NT2/D1 (cell line): ENCODE data around the gene BAZ1A.

Source experiments
- DNase-seq: peaks from one replicate; pipeline ENCODE4 v3.0.0-alpha.2; 2011; ENCODE audit warnings: low read depth, low spot score
- H3K27me3 ChIP-seq: 2 replicates; pipeline ENCODE4 v1.6.0; 2011; ENCODE audit warnings: mild to moderate bottlenecking; ENCODE audit not compliant: insufficient read length, insufficient read depth
- H3K36me3 ChIP-seq: 2 replicates; pipeline ENCODE4 v1.6.1; 2011; ENCODE audit warnings: mild to moderate bottlenecking, low read length, mixed read lengths; ENCODE audit not compliant: insufficient read depth, insufficient read length
- H3K4me1 ChIP-seq: 2 replicates; pipeline ENCODE4 v1.5.1; 2011; ENCODE audit not compliant: insufficient read depth, insufficient read length
- H3K4me3 ChIP-seq: 2 replicates; pipeline ENCODE4 v1.5.1; 2011; ENCODE audit warnings: low read depth; ENCODE audit not compliant: insufficient read length
- H3K9ac ChIP-seq: 2 replicates; pipeline ENCODE4 v1.6.0; 2011; ENCODE audit warnings: low read depth; ENCODE audit not compliant: insufficient read length
- H3K9me3 ChIP-seq: 2 replicates; pipeline ENCODE4 v1.5.1; 2011; ENCODE audit warnings: mild to moderate bottlenecking, low read length; ENCODE audit not compliant: insufficient read depth
- SUZ12 ChIP-seq: IDR thresholded peaks from 2 replicates; pipeline ENCODE4 v1.6.1; 2011; ENCODE audit not compliant: insufficient read length, insufficient read depth; ENCODE audit errors: extremely low read depth
- YY1 ChIP-seq: IDR thresholded peaks from 2 replicates; pipeline ENCODE4 v1.6.1; 2011; ENCODE audit not compliant: insufficient read length, insufficient read depth
- ZNF274 ChIP-seq: IDR thresholded peaks from 2 replicates; pipeline ENCODE4 v1.6.1; 2011; ENCODE audit warnings: mild to moderate bottlenecking, low read depth, low read length

The BAZ1A gene

DNA sequence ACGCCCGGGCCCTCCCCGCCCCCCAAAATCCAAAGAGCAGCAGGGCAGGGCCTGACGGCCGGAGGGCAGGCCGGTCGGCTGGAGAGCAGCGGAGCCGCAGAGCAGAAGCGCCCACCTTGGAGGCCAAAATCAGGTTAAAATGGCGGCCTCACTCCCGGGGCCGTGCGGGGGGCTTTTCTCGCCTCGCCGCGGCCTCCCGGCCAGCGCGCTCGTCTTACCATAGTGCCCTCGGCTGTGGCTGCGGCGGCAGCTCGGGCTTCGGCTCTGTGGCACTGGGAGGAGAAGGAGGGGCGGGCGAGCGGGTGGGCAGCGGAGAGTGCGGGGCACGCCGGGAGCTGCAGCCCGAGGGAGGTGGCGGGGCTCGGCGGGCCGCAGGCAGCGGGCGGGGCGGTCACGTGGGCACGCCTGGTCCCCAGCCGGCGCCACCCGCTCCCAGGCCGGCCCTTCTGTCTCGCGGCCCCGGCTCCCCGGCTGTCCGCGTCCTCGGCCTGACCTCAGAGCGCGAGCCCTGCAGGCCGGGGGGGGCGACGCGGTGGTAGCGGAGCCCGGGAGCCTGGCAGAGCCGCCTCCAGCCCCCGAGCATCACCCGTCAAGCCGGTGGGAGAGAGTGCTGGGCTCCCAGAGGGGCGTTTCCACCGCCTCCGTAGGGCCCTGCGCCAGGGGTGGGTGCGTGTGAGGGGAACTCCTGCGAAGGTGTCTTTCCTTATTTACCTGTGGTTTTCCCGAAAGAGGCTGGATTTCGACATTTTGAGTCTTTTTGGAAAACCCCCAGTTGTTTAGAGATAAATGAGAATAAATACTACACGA, 160.6 kb downstream of the BAZ1A start, which contains the start of gene CFL2:
Gene CFL2, minus strand, starts transcription at position 274 of the 807 bp plus-strand sequence. Its CDS starts 53 bp downstream, at position 221.
- peaks cover 28% of the 10 kb centered on the region for H3K36me3 ChIP-seq
- TF ChIP-seq YY1 (peak; percentile 22), ZNF274 (no peak)
- H3K9ac ChIP-seq = peak within 1 kb of the TSS; percentile 85
- peak within 1 kb of the TSS; percentile 71 for H3K4me3 ChIP-seq
- no peaks in the 10 kb centered on the region for H3K4me1 ChIP-seq
- peak; percentile 27 for DNase-seq
- no peaks in the 10 kb centered on the region for H3K9me3 ChIP-seq
- peaks cover 16% of the 10 kb centered on the region for H3K27me3 ChIP-seq

DNA sequence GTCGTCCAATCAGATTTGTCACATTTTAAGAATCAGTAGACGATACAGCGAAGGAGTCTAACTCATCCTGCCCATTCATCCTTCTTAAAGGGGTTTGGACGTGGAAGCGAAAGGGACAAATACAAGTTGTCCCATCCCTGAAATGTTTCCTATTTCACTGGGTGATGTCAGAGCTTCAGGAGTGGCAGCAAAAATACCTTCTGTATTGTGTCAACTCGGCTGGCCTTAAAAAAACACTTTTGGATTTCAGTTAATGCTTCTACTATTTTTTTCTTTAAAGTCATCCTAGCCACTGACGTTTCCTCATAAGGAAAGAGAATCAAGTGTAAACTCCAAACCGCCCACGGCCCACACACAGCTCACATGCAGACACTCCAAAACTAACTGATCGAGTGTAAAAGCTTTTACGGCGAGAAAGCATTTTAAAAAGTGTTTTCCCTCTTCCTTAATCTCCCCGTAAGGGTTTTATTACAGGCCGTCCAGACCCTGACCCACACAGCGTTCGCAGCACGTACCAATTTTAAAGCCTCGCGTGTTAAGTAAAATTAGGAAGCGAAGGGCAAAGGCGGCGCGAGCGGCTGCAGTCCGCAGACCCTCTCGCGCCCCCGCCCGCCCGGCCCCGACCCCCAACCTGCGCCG, 161.4 kb downstream of the BAZ1A start:
- H3K9me3 ChIP-seq = no peaks in the 10 kb centered on the region
- peak overlapping the region; percentile 81 for H3K9ac ChIP-seq
- TF ChIP-seq ZNF274 (no peak), SUZ12 (no peak), YY1 (no peak)
- peak overlapping the region; percentile 71 for H3K4me3 ChIP-seq
- no peaks in the 10 kb centered on the region for H3K4me1 ChIP-seq
- H3K27me3 ChIP-seq = peaks cover 16% of the 10 kb centered on the region
- peaks cover 28% of the 10 kb centered on the region for H3K36me3 ChIP-seq
- no peak for DNase-seq

DNA sequence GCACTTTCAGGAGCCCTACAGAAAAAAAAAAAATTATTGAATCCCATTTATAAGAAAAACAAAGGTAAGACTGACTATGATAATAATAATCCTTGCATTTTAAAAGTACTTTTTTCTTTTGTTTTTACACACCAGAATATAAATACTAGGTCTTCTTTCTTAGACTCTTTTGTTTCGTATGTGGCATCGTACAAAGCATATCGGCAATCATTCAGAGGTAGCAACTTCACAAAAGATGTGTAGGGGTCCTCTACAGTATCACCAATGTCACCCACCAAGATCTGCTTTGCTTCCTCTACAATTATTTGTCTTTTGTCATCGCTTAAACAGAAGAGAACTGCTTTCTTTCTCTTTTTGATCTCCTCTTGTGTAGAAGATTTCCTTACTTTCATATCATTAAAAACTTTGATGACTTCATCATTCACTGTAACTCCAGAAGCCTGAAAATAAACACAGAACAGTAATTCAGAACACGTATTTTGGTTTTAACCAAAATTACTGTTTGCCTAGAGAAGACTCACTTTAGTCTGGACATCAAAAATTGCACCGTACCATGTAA, 162.0 kb downstream of the BAZ1A start:
- Histone ChIP-seq H3K4me3 (peak overlapping the region; percentile 71), H3K9ac (peak overlapping the region; percentile 81), H3K36me3 (peaks cover 28% of the 10 kb centered on the region), H3K4me1 (no peaks in the 10 kb centered on the region), H3K9me3 (no peaks in the 10 kb centered on the region), H3K27me3 (peaks cover 16% of the 10 kb centered on the region)
- TF ChIP-seq YY1 = no peak
- no peak for TF ChIP-seq SUZ12
- no peak for TF ChIP-seq ZNF274
- no peak for DNase-seq

DNA sequence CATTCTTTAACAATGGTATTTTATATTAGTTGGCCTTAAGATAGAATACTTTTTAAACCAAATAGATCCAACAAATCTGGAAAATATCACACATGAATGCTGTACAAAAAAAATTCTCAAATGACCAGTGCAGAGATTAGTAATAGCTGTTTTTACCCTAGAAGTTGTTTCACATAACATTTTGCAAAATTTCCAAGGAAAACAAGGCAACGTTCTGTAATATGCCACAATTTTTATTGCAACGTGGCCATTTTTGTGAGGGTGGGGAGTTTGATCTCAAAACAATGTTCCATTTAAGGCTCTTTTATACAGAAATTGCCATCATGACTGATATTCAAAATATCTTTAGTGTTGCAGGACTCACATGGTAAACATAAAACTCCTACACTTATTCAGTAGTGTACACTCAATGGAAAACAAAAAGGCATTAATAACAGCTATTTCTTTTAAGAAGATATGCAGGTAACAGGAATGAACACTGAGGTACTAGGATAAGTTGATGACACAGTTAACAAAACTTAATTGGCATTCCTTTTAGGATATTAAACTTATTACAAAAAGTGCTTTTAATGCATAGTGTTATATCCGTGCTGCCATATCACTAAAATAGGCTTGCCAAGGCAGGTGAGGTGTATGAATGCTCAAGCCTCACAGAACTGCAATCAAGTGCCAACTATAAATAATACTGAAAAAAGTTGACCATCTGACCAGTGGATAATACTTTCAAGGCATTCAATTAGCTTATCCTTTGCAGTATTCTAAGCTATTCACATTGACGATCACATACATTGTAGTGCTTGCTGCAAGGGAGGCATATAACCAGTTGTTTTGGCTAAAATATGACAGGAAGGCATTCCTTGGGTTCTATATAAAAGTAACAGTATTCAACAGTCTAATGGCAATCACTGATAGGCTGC, 163.1 kb downstream of the BAZ1A start:
- Histone ChIP-seq H3K36me3 (peaks cover 28% of the 10 kb centered on the region), H3K4me1 (no peaks in the 10 kb centered on the region), H3K9me3 (no peaks in the 10 kb centered on the region), H3K9ac (no peak overlapping the region), H3K4me3 (no peak overlapping the region), H3K27me3 (peaks cover 16% of the 10 kb centered on the region)
- TF ChIP-seq ZNF274 (no peak), YY1 (no peak), SUZ12 (no peak)
- no peak for DNase-seq

DNA sequence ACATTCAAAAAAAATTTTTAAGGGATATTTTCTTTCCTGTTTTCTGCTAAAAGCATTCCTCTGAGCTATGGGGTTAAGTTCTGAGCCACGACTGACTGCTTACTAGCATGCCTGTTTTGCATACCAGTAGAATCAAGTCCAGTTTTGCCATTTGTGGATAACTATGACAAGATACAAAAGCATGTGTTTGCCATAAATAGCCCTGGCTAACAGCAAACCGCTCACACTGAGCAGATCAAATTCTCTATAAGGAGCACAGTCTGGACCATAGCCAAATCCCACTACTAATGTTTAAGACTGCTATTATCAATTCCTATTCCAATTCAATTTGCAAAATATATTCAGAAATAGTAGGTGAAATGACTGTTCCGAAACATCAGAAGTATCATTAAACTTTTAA, 164.0 kb downstream of the BAZ1A start:
- Histone ChIP-seq H3K36me3 (peaks cover 28% of the 10 kb centered on the region), H3K9me3 (no peaks in the 10 kb centered on the region), H3K4me1 (no peaks in the 10 kb centered on the region), H3K4me3 (no peak overlapping the region), H3K27me3 (peaks cover 16% of the 10 kb centered on the region), H3K9ac (no peak overlapping the region)
- DNase-seq = no peak
- no peak for TF ChIP-seq YY1
- TF ChIP-seq ZNF274 = no peak
- no peak for TF ChIP-seq SUZ12

DNA sequence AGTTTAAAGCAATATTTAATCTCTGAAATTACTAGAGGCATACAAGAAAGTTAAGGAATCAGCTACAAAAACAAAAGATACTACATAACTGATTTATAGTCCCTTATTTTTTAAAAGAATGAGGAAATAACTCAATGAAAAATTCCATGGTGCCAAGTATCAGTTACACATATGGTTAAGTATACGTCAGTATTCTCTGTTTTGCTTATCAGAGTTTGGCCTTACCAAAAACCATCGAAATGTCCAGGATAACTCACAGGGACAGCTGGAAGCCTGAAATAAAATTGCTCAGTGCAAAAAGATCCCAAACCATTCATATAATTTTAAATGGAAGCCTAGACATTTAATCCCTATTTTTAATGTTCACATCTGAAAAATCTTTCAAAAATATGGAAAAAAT, 164.4 kb downstream of the BAZ1A start:
- TF ChIP-seq SUZ12 (no peak), ZNF274 (no peak), YY1 (no peak)
- Histone ChIP-seq H3K27me3 (peaks cover 12% of the 10 kb centered on the region), H3K4me1 (no peaks in the 10 kb centered on the region), H3K9me3 (no peaks in the 10 kb centered on the region), H3K4me3 (no peak overlapping the region), H3K9ac (no peak overlapping the region), H3K36me3 (peaks cover 28% of the 10 kb centered on the region)
- no peak for DNase-seq

DNA sequence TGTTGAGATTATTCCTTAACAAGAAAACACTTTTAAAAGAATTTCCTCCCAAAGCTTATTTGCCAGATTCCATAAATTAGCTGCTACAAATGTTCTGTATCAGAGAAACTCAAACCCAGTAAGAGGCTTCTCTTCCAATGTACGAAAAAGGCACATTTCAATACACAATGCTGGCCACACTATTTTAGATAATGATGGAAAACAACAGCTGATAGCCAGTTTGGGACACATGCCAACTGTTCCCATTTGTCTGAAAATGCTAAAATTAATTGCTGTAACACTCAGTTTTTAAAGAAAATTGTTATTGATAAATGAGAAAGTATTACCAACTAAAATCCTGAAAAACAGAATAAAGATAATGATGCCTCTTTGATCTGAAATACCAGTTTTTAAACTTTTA, 165.2 kb downstream of the BAZ1A start:
- Histone ChIP-seq H3K4me3 (no peak overlapping the region), H3K27me3 (peaks cover 4% of the 10 kb centered on the region), H3K9ac (no peak overlapping the region), H3K4me1 (no peaks in the 10 kb centered on the region), H3K9me3 (no peaks in the 10 kb centered on the region), H3K36me3 (peaks cover 28% of the 10 kb centered on the region)
- DNase-seq = no peak
- TF ChIP-seq YY1 (no peak), SUZ12 (no peak), ZNF274 (no peak)
